DND-41 (cell line): ENCODE measurements around the gene KIF21A.

Source experiments
- ATAC-seq: fragments of 200-7000 bp; cut with Tn5 transposase; 3 replicates; pipeline ENCODE4 v1.9.1; 2021; ENCODE audit warnings: low read depth; ENCODE audit not compliant: insufficient read depth
- DNase-seq: peaks from one replicate; pipeline ENCODE4 v3.0.0-alpha.2; 2020
- H2AFZ ChIP-seq: 2 replicates; pipeline ENCODE4 v1.6.0; 2012; ENCODE audit warnings: low read depth, low read length
- H3K27ac ChIP-seq: 2 replicates; pipeline ENCODE4 v1.5.1; 2012; ENCODE audit warnings: low read length, inconsistent platforms
- H3K27me3 ChIP-seq: fragments of 200-600 bp; sonication (generic); 2 replicates; pipeline ENCODE4 v1.6.0; 2012; ENCODE audit warnings: low read length, mild to moderate bottlenecking, inconsistent platforms; ENCODE audit not compliant: insufficient read depth, poor library complexity
- H3K36me3 ChIP-seq: 2 replicates; pipeline ENCODE4 v1.5.1; 2012; ENCODE audit warnings: low read length, inconsistent platforms; ENCODE audit not compliant: insufficient read depth
- H3K4me1 ChIP-seq: 2 replicates; pipeline ENCODE4 v1.5.1; 2012; ENCODE audit warnings: mild to moderate bottlenecking, low read length; ENCODE audit not compliant: insufficient read depth
- H3K4me2 ChIP-seq: 2 replicates; pipeline ENCODE4 v1.6.0; 2012; ENCODE audit warnings: mild to moderate bottlenecking, moderate library complexity, low read length, inconsistent platforms; ENCODE audit not compliant: insufficient read depth
- H3K4me3 ChIP-seq, 2 experiments: fragments of 200-600 bp in 1 of 2; shearing (Covaris generic) in 1 of 2; 2 replicates each; pipeline ENCODE4 v1.5.1; 2012 to 2016; ENCODE audit warnings: inconsistent platforms in 2 of 2, low read length in 2 of 2, mild to moderate bottlenecking in 2 of 2, low read depth in 1 of 2, moderate library complexity in 1 of 2
- H3K79me2 ChIP-seq: 2 replicates; pipeline ENCODE4 v1.6.0; 2012; ENCODE audit warnings: low read length, inconsistent platforms; ENCODE audit not compliant: insufficient read depth
- H3K9ac ChIP-seq: 2 replicates; pipeline ENCODE4 v1.6.0; 2012; ENCODE audit warnings: low read depth, mild to moderate bottlenecking, inconsistent platforms, low read length, moderate library complexity
- H3K9me3 ChIP-seq: 2 replicates; pipeline ENCODE4 v1.5.1; 2012; ENCODE audit warnings: low read length, moderate library complexity, mild to moderate bottlenecking, inconsistent platforms; ENCODE audit not compliant: insufficient read depth, severe bottlenecking
- H4K20me1 ChIP-seq: 2 replicates; pipeline ENCODE4 v1.6.0; 2012; ENCODE audit warnings: low read length; ENCODE audit not compliant: insufficient read depth
- CTCF ChIP-seq: IDR thresholded peaks from 2 replicates; pipeline ENCODE4 v1.5.1; 2012; ENCODE audit warnings: borderline replicate concordance, low read length, moderate library complexity, mild to moderate bottlenecking; ENCODE audit not compliant: poor library complexity, severe bottlenecking; ENCODE audit errors: extremely low read depth
- EZH2 ChIP-seq: IDR thresholded peaks from 3 replicates; pipeline ENCODE4 v1.6.1; 2012; ENCODE audit warnings: borderline replicate concordance, low read depth, mild to moderate bottlenecking, moderate library complexity, low read length, inconsistent platforms; ENCODE audit not compliant: severe bottlenecking

Gene KIF21A

DNA sequence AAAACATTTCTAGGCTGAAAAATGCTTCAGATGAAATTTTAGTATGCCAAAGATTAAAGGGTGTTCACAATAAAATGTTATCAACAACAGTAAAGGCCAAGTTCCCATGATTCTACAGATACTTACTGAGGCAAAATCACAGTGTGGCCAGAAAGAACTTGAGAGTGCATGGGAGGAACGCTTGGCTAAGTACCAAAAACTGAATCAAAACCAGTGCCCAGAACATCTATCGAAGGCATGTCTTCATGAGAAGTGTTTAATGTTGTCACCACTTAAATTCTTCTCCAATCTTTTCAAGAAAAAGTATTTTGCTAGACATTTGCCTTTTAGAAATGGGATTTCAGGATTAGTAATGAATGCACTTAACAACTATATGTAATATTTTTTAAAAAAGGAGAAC, 41.5 kb downstream of the KIF21A start:
- Histone ChIP-seq H3K4me3 (no peak overlapping the region), H2AFZ (no peak overlapping the region), H3K9ac (no peak overlapping the region), H3K4me2 (no peak overlapping the region), H3K27ac (no peak overlapping the region), H3K4me1 (no peaks in the 10 kb centered on the region), H4K20me1 (no peaks in the 10 kb centered on the region), H3K27me3 (no peaks in the 10 kb centered on the region), H3K36me3 (no peaks in the 10 kb centered on the region), H3K9me3 (no peaks in the 10 kb centered on the region), H3K79me2 (no peaks in the 10 kb centered on the region)
- ATAC-seq = no peak
- no peak for TF ChIP-seq CTCF
- DNase-seq = no peak

DNA sequence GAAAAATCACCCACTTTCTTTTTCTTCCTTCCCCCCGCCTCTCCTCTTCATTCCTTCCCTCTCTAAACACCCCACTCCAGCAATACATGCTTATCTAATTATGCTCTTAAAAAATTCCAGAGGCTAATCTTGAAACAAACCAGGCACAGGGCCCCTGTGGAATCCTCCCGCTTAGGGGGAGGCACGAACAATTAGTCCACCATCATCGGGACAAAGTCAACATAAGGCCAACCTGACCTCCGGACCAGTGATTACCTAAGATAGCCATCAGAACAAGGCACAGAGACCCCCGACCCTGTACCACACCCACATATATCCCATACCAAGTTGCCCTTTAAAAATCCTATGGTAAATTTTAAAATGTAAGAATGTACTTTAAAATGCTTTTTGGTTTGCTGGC, 47.1 kb downstream of the KIF21A start:
- Histone ChIP-seq H3K79me2 (no peaks in the 10 kb centered on the region), H3K27ac (no peak overlapping the region), H3K4me2 (no peak overlapping the region), H3K9me3 (no peaks in the 10 kb centered on the region), H3K36me3 (no peaks in the 10 kb centered on the region), H3K9ac (no peak overlapping the region), H3K27me3 (no peaks in the 10 kb centered on the region), H2AFZ (no peak overlapping the region), H3K4me1 (no peaks in the 10 kb centered on the region), H4K20me1 (no peaks in the 10 kb centered on the region), H3K4me3 (no peak overlapping the region)
- DNase-seq (no peak), ATAC-seq (no peak)
- no peak for TF ChIP-seq EZH2
- no peak for TF ChIP-seq CTCF

DNA sequence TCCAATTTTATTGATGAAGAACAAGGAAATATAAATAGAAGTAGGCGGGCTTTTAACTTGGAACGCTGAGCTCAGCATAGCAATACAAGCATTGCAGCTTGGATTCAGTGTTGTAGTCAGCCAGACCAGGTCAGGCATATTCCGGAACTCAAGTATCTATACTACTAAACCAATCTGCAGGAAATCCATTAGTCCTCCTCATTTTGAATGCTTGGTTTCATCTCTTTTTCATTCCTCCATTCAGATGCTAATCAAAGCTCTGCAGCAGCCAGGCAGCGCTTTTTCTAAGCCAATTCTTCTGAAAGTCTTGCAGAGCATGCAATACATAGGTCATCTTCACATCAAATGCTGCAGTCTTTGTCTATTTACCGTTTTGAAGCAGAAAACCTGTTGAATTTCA, 49.0 kb downstream of the KIF21A start:
- Histone ChIP-seq H3K4me1 (no peaks in the 10 kb centered on the region), H3K4me3 (no peak overlapping the region), H3K27me3 (no peaks in the 10 kb centered on the region), H3K9me3 (no peaks in the 10 kb centered on the region), H3K4me2 (no peak overlapping the region), H2AFZ (no peak overlapping the region), H3K79me2 (no peaks in the 10 kb centered on the region), H3K36me3 (no peaks in the 10 kb centered on the region), H4K20me1 (no peaks in the 10 kb centered on the region), H3K9ac (no peak overlapping the region), H3K27ac (no peak overlapping the region)
- no peak for ATAC-seq
- TF ChIP-seq CTCF (no peak), EZH2 (no peak)
- no peak for DNase-seq

- Histone ChIP-seq H3K9ac (no peak overlapping the region), H3K4me1 (no peaks in the 10 kb centered on the region), H3K36me3 (no peaks in the 10 kb centered on the region), H3K4me3 (no peak overlapping the region), H3K27me3 (no peaks in the 10 kb centered on the region), H3K9me3 (no peaks in the 10 kb centered on the region), H2AFZ (no peak overlapping the region), H4K20me1 (no peaks in the 10 kb centered on the region), H3K4me2 (no peak overlapping the region), H3K27ac (no peak overlapping the region), H3K79me2 (no peaks in the 10 kb centered on the region)
- TF ChIP-seq CTCF (no peak), EZH2 (no peak)
- ATAC-seq = no peak
- no peak for DNase-seq
Observed at GRCh38 chr12:39393179-39393578, 49.7 kb downstream of the KIF21A start.
